Amniotic stem cell (primary cell): Measurements from ENCODE around the gene ALDH3B2.
"Not testable (repeated sequence)": the region's sequence is repeated elsewhere in the genome, so short reads cannot be mapped to it uniquely, and the experiment has no call there.

Source experiments
- DNase-seq: peaks from one replicate; lab custom pipeline; 2025; lab: John Stamatoyannopoulos, UW

ALDH3B2 gene

GRCh38 chr11:67662142-67662834 is 12.1 kb downstream of the ALDH3B2 start:
- DNase-seq, result no peak

DNA sequence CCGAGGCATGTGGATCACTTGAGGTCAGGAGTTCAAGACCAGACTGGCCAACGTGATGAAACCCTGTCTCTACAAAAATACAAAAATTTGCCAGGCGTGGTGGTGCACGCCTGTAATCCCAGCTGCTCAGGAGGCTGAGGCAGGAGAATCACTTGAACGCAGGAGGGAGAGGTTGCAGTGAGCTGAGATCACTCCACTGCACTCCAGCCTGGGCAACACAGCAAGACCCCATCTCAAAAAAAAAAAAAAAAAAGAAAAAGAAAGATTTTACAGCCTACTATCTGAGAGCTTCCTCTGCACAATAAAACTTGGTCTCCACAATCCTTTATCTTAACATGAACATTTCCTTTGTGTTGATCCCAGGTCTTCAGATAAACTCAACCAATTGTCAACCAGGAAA is 13.7 kb downstream of the ALDH3B2 start:
- not testable (repeated sequence) for DNase-seq

- not testable (repeated sequence) for DNase-seq
Observed at GRCh38 chr11:67659651-67660165, 14.7 kb downstream of the ALDH3B2 start.

GRCh38 chr11:67657300-67657699 is 17.1 kb downstream of the ALDH3B2 start:
- DNase-seq, result no peak

- DNase-seq, result no peak
Observed at GRCh38 chr11:67656278-67656922, 18.0 kb downstream of the ALDH3B2 start.

- no peak for DNase-seq
Observed at GRCh38 chr11:67654225-67654624, 20.2 kb downstream of the ALDH3B2 start.

DNA sequence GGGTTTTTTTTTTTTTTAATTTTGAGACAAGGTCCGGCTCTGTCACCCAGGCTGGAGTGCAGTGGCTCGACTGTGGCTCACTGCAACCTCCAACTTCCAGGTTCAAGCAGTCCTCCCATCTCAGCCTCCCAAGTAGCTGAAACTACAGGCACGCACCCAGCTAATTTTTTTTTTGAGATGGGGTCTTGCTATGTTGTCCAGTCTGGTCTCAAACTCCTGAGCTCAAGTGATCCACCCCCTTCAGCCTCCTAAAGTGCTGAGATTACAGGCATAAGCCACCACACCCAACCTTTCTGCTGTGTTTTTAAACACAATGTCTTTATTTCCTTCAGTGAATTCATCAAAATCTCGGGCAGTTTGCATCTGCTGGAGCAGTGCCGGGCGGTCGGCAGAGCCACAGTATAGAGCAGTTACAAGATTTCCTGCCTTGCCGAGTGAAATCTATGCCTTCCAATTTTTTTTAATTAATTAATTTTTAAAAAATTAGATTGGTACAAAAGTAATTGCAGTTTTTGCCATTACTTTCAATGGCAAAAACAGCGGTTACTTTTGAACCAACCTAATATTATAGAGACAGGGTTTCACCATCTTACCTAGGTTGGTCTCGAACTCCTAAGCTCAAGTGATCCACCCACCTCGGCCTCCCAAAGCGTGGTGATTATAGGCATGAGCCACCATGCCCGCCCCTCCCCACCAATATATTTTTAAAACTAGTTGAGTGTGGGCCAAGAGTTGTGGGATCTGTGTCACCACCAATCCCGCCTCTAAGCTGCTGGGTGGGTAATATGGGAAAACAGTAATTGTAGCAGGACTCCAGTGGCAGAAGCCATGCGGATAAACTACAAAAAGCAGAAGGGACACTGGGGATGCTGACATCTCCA is 21.2 kb downstream of the ALDH3B2 start:
- no peak for DNase-seq

DNA sequence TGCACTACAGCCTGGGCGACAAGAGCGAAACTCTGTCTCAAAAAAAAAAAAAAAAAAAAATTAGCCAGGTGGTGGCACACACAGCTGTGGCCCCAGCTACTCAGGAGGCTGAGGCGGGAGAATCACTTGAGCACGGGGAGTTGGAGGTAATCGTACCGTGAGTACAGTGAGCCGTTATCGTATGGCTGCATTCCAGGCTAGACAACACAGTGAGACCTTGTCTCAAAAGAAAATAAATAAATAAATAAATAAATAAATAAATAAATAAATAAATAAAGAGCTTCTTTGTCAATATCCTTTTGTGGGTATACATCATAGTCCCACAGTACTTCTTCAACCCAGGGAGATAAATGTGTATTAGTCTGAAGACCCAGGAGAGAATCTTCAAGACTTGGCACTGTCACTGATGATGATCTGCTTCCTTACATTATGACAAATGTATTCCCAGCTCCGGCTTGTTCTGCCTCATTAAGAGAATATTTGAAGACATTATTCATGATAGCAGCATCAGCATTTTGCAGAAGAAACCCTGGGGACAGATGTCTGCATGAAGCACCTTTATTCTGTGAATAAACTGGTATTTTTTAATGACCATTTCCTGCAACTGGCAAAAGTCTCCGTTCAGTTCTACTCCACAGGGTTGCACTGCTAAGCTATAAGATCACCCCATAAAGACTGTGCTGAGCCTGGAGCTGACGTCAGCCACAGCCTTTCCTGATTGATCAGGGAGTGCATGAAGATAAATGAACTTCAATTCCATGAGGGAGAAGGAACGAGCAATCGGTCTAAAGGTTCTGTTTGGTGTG is 22.2 kb downstream of the ALDH3B2 start:
- DNase-seq, result no peak

- DNase-seq, result no peak
Observed at GRCh38 chr11:67649634-67650510, 24.6 kb downstream of the ALDH3B2 start.

DNA sequence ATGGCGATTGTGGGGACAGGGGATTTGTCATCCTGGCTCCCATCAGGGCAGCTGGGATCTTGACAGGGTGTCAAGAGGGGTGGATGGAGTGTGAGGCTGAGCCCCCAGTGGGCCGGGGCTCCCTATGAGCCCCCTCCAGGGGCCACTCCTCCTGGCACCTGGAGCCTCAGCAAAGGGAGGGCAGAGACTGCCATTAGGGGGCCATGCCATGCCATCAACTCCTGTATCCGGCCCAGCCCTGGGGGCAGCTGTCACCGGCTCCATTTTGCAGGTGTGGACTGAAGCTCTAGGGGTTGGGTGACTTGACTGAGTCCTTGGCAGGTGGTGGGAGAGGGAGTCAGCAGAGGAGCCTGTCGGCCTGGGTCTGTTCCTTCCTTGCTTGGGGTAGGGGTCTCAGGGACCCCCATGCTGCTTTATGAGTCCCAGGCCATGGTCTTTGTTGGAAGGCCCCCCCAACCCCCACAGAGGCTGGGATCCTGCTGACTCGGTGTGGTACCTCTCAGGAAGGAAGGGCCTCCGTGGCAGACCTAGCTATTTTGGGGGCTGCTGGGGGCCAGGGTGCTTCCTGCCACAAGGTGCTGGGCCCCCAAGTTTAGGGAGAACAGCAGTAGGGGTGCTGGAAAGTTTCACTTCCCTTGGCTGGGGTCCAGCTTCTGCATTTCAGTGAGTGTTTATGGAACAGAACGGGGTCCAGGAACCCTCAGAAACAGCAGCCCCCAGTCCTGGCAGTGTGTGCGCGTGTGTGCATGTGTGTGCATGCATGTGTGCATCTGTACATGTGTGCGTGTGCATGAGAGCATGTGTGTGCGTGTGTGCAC is 25.4 kb downstream of the ALDH3B2 start:
- no peak for DNase-seq

DNA sequence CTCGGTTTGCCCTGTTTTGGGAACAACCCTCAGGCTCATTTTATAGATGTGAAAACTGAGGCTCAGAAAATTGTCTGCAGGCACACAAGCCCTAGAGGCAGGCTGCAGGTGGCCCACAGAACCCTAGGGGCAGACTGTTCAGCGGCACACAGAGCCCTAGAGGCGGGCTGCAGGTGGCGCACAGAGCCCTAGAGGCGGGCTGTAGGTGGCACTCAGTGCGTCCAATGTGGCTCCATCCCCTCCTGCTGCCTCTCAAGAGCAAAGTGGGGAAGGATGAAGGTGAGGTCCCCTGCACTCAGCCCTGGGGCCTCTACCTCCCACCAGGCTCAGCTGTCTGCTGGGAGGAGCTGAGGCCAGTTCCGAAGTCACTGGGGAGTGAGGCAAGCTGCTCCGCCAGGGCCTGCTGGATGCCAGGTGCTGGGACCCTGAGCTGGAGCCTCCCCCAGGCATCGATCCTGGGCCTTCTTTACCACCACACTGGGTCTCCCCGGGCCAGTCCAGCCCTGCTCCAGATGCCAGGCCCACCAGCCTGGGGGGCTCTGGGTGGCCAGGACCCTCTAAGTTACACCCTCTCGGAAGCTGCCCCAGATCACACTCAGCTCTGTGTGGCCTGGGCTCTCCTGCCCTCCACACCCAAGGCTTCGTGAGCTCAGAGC is 26.2 kb downstream of the ALDH3B2 start:
- no peak for DNase-seq

DNA sequence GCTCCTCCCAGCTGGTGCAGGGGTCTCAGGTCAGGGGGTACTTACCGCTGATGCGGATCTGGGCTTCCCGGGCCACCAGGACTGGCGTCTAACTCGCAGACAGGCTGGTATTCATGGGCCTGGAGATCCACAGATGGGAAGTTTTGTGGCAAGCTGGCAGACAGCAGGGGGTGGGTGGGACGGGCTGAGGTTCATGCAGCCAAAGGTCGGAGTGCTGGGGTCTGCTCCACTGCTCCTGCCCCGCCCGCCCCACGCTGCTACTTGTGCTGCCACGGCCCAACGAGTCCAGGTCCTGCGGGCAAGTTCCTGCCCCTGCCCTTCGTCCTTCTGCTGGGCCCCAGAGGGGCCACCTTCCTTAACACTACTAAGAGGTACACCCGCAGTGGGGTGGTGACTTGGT is 27.0 kb downstream of the ALDH3B2 start:
- DNase-seq, result no peak

GRCh38 chr11:67646535-67647336 is 27.7 kb downstream of the ALDH3B2 start:
- DNase-seq, result no peak

DNA sequence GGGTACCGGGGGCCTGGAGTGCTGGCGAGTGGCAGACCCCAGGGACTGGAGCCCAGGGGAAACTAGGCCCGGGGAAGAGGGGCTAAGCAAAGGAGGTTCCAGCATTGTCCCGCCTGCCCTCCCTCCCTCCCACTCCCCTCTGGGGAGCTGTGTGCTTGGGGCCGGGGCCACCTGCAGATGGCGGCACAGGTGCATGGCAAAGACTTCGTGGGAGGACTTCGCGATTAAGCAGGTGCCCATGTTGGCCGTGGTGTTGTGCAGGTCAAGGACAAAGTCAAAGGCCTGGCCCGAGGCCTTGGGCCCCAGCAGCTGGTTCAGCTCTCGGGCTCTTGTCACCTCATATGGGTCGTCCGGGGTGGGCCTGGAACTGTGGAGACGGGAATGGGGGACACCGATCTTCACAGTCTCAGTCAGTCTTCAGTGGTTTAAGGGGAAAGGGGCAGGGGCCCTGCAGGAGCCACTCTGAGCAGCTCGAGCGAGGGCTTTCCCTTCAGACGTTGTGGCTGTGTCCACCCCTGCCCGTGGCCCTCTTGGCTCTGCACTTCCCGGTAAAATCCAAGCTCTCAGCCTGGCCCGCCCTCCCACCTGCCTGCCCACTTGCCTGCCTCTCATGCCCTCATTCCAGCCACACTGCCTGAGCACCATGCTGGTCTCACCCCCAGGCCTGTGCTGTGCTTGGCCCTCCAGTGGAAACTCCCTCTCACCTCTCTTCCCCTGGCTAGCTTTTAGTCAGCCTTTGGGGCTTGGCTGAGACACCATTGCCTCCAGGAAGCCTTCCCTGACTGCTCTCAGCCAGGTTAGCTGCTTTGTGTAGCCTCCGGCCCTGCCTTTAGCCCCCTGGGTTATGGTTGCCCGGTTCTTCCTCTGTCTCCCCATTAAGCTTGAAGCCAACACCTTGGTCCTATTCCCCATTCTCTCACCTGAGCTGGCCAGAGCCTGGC is 28.6 kb downstream of the ALDH3B2 start:
- DNase-seq, result no peak

DNA sequence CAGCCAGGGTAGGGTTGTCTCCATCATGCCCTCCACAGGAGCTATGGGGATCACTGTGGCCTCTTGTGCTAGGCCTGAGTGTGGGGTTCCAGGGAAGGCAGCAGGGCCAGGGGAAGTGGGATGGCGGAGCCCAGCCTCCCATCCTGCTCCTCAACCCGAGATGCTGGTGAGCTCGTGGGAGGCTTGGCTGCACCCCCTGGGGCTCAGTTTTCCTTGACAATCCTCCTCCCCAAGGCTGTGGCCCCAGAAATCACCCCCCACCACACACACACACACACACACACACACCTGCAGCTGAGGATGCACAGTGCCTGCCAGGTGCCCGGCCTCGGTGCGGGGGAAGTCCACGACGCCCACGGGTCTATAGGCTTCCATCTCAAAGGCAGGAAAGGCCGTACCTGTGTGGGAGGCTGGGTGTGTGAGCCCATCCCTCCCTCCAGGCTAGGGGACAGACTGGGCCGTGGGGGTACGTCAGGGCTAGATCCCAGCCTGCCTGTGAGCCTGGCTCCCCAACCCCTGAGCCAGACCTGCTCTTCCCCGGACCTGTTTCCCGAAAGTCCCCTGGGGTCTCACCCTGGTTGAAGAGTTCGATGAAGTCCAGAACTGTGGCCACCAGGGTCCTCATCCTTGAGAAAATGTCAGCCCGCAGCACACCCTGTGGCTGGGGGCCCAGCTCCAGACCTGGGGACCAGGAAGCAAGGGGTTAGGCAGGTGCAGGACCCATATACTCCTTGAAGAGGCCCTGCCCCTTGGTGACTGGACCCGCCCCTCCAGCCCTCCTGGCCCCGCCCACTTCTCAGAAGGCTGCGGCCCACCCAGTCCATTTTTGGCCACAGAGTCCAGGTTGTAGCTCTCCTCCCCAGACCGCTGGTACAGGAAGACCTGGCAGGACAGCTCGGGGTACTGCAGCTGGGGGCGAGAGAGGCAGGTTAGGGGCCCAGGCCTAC is 29.7 kb downstream of the ALDH3B2 start:
- no peak for DNase-seq

GRCh38 chr11:67644042-67644441 is 30.4 kb downstream of the ALDH3B2 start:
- no peak for DNase-seq
